ENCODE data around the gene RHBG. TPM values are rescaled to one million over a fixed set of nuclear protein-coding genes. Genes with fewer than 3 reads are reported as not detected.

RHBG gene
- total and polyA plus RNA-seq, 4 donors = 0.25 to 6.4 (median 2.3) TPM

GRCh38 chr1:156360534-156360933 lies 8.5 kb upstream of the RHBG start (continued):
- TF ChIP-seq REST (IDR thresholded peaks at IDR 0.05) (no peak), RXRA (IDR thresholded peaks at IDR 0.05) (no peak), FOXA2 (IDR thresholded peaks at IDR 0.05) (no peak), JUND (IDR thresholded peaks at IDR 0.05) (no peak), EGR1 (IDR thresholded peaks at IDR 0.05; ENCODE audit: low read depth in 2 of 2) (no peak)

GRCh38 chr1:156365754-156366153 lies 3.3 kb upstream of the RHBG start:
- Histone ChIP-seq H3K9ac (ENCODE audit: low read depth in 1 of 2, low read length in 2 of 2) (no peak overlapping the region), H3K9me3 (ENCODE audit: control insufficient read depth in 4 of 4, low read length in 3 of 4) (no peaks in the 10 kb centered on the region), H3K4me1 (ENCODE audit: control insufficient read depth in 4 of 4, insufficient read depth in 4 of 4, low read length in 3 of 4) (peaks cover 0 to 8% (median 4%) of the 10 kb centered on the region in 4 donors), H3K36me3 (ENCODE audit: control insufficient read depth in 4 of 4, insufficient read depth in 3 of 4, low read depth in 1 of 4, low read length in 3 of 4) (no peaks in the 10 kb centered on the region), H3K27ac (ENCODE audit: low read depth in 1 of 2, low read length in 2 of 2) (no peak overlapping the region), H3K27me3 (ENCODE audit: control insufficient read depth in 4 of 4, insufficient read depth in 4 of 4, low read length in 3 of 4) (no peaks in the 10 kb centered on the region), H3K4me3 (ENCODE audit: low read depth in 1 of 3, low read length in 3 of 3) (no peak overlapping the region)
- no peak for DNase-seq (ENCODE audit: low spot score)
- TF ChIP-seq SP1 (IDR thresholded peaks at IDR 0.05) (no peak), RXRA (IDR thresholded peaks at IDR 0.05) (no peak), GABPA (IDR thresholded peaks at IDR 0.05 in 1 of 2, conservative IDR thresholded peaks at IDR 0.05 in 1 of 2) (no peak), JUND (IDR thresholded peaks at IDR 0.05) (no peak), EGR1 (IDR thresholded peaks at IDR 0.05; ENCODE audit: low read depth in 2 of 2) (no peak), YY1 (IDR thresholded peaks at IDR 0.05) (no peak), ATF3 (IDR thresholded peaks at IDR 0.05) (no peak), FOXA2 (IDR thresholded peaks at IDR 0.05) (no peak), TAF1 (conservative IDR thresholded peaks at IDR 0.05) (no peak), RAD21 (IDR thresholded peaks at IDR 0.05) (no peak), ZBTB33 (IDR thresholded peaks at IDR 0.05) (no peak), HNF4A (conservative IDR thresholded peaks at IDR 0.05) (no peak), NR2F2 (IDR thresholded peaks at IDR 0.05) (no peak), REST (IDR thresholded peaks at IDR 0.05) (no peak), HNF4G (IDR thresholded peaks at IDR 0.05) (no peak), CTCF (IDR thresholded peaks at IDR 0.05; ENCODE audit: low read depth, low read length, missing input control) (no peak), FOXA1 (IDR thresholded peaks at IDR 0.05) (no peak), MAX (IDR thresholded peaks at IDR 0.05) (no peak)
